BJ (cell line): ENCODE results near the gene LARP4B. TPM values are rescaled to one million over a fixed set of nuclear protein-coding genes. Genes with fewer than 3 reads are reported as not detected.

ENCODE experiments used
- CTCF ChIA-PET: fragments of 350-600 bp; formaldehyde crosslinking; extraction: SDS; loops from one replicate; lab custom pipeline; 2021; ENCODE audit warnings: antibody characterized with exemption, inconsistent platforms; lab: Yijun Ruan, JAX
- POLR2A ChIA-PET: fragments of 300-600 bp; sonication (Branson Sonifier 250); formaldehyde crosslinking; extraction: SDS; loops from one replicate; lab custom pipeline; 2021; ENCODE audit warnings: antibody characterized with exemption; lab: Charles Lee
- DNase-seq: peaks from one replicate; pipeline ENCODE4 v3.0.0-alpha.2; 2011; ENCODE audit warnings: low read depth
- H3K27me3 ChIP-seq: 2 replicates; pipeline ENCODE4 v1.6.0; 2011; ENCODE audit warnings: low read length; ENCODE audit not compliant: control insufficient read depth, insufficient read depth
- H3K36me3 ChIP-seq: 2 replicates; pipeline ENCODE4 v1.5.1; 2011; ENCODE audit warnings: low read length; ENCODE audit not compliant: control insufficient read depth, insufficient read depth
- H3K4me3 ChIP-seq: 2 replicates; pipeline ENCODE4 v1.5.1; 2011; ENCODE audit warnings: low read depth, mild to moderate bottlenecking, control low read depth, low read length
- CTCF ChIP-seq: IDR thresholded peaks from 2 replicates; pipeline ENCODE4 v1.5.1; 2011; ENCODE audit warnings: low read depth, mild to moderate bottlenecking, control low read depth, inconsistent platforms, low read length, moderate library complexity; ENCODE audit not compliant: insufficient read depth
- polyA plus RNA-seq: library from polyadenylated mRNA; depleted of rRNA; stranded (reverse); fragments of >200 nt; gene quantifications from 2 replicates; pipeline ENCODE4 v1.2.3, GENCODE V29; 2011

Gene LARP4B
- polyA plus RNA-seq, 1 experiment = 38.4 TPM

- no peak overlapping the region for H3K4me3 ChIP-seq
- H3K36me3 ChIP-seq = peaks cover 21% of the 10 kb centered on the region
- TF ChIP-seq CTCF = no peak
- ChIA-PET CTCF (interaction anchor here (1.4 to 1.5 kb wide), 2 partner anchors 9 to 15 kb away, joined by 6 to 7 read pairs; no protein-coding TSS in a partner anchor), POLR2A (no interaction called here)
- no peak for DNase-seq
- H3K27me3 ChIP-seq = no peaks in the 10 kb centered on the region
These were observed 127.2 kb downstream of the LARP4B start for GRCh38 chr10:804191-804781.

GRCh38 chr10:803041-803741 is 128.3 kb downstream of the LARP4B start:
- TF ChIP-seq CTCF = no peak
- POLR2A ChIA-PET = no interaction called here

GRCh38 chr10:802506-802905 is 129.0 kb downstream of the LARP4B start:
- no peak for TF ChIP-seq CTCF
- ChIA-PET POLR2A (no interaction called here), CTCF (no interaction called here)

More at GRCh38 chr10:803041-803741, 128.3 kb downstream of the LARP4B start:
- Histone ChIP-seq H3K36me3 (peaks cover 16% of the 10 kb centered on the region), H3K27me3 (no peaks in the 10 kb centered on the region), H3K4me3 (no peak overlapping the region)
- CTCF ChIA-PET = interaction anchor here (1.4 kb wide), 1 partner anchor 8 kb away, joined by 6 read pairs; no protein-coding TSS in a partner anchor
- no peak for DNase-seq

GRCh38 chr10:797179-797578 is 134.3 kb downstream of the LARP4B start:
- ChIA-PET POLR2A (no interaction called here), CTCF (no interaction called here)
- no peak for TF ChIP-seq CTCF
- Histone ChIP-seq H3K4me3 (no peak overlapping the region), H3K36me3 (no peaks in the 10 kb centered on the region), H3K27me3 (no peaks in the 10 kb centered on the region)
- no peak for DNase-seq

More at GRCh38 chr10:802506-802905, 129.0 kb downstream of the LARP4B start:
- Histone ChIP-seq H3K27me3 (no peaks in the 10 kb centered on the region), H3K36me3 (peaks cover 10% of the 10 kb centered on the region), H3K4me3 (no peak overlapping the region)
- DNase-seq = no peak

- no peaks in the 10 kb centered on the region for H3K36me3 ChIP-seq
- CTCF ChIA-PET = no interaction called here
- H3K27me3 ChIP-seq = no peaks in the 10 kb centered on the region
- no peak for DNase-seq
- no peak overlapping the region for H3K4me3 ChIP-seq
- TF ChIP-seq CTCF = no peak
- POLR2A ChIA-PET = no interaction called here
These were observed 135.3 kb downstream of the LARP4B start for GRCh38 chr10:796233-796632.
